GM23338 (cell line): Measurements from ENCODE around the gene DAGLB. TPM values are rescaled to one million over a fixed set of nuclear protein-coding genes. Genes with fewer than 3 reads are reported as not detected.

ENCODE experiments used
- ATAC-seq: fragments of 200-7000 bp; cut with Tn5 transposase; 3 replicates; pipeline ENCODE4 v1.9.1; 2020
- DNase-seq: peaks from one replicate; pipeline ENCODE4 v3.0.0-alpha.2; 2015; ENCODE audit warnings: low spot score
- H2AFZ ChIP-seq: fragments of 200-600 bp; sonication (generic); 2 replicates; pipeline ENCODE4 v1.8.0; 2016; ENCODE audit warnings: antibody characterized with exemption, mild to moderate bottlenecking, moderate library complexity
- H3F3A ChIP-seq: fragments of 200-600 bp; sonication (generic); replicated peaks from 2 replicates; pipeline ENCODE4 v1.8.0; 2017; ENCODE audit warnings: antibody characterized with exemption, mixed run types, low read depth
- H3K27ac ChIP-seq: fragments of 200-600 bp; sonication (generic); 2 replicates; pipeline ENCODE4 v1.6.1; 2016; ENCODE audit warnings: low read depth
- H3K27me3 ChIP-seq: fragments of 200-600 bp; sonication (generic); 2 replicates; pipeline ENCODE4 v1.8.0; 2016; ENCODE audit warnings: mild to moderate bottlenecking, mixed run types, moderate library complexity; ENCODE audit not compliant: insufficient read depth
- H3K36me3 ChIP-seq: fragments of 200-600 bp; sonication (generic); 2 replicates; pipeline ENCODE4 v1.8.0; 2016; ENCODE audit warnings: mild to moderate bottlenecking; ENCODE audit not compliant: insufficient read depth
- H3K4me1 ChIP-seq: fragments of 200-600 bp; sonication (generic); 2 replicates; pipeline ENCODE4 v1.8.0; 2016; ENCODE audit warnings: mild to moderate bottlenecking, moderate library complexity; ENCODE audit not compliant: insufficient read depth
- H3K4me2 ChIP-seq: fragments of 200-600 bp; sonication (generic); 2 replicates; pipeline ENCODE4 v1.7.1; 2017; ENCODE audit warnings: mixed run types
- H3K4me3 ChIP-seq: fragments of 200-600 bp; sonication (generic); 2 replicates; pipeline ENCODE4 v1.6.1; 2016; ENCODE audit warnings: mixed run types
- H3K79me2 ChIP-seq: fragments of 200-600 bp; sonication (generic); replicated peaks from 2 replicates; pipeline ENCODE4 v1.8.0; 2017; ENCODE audit warnings: mild to moderate bottlenecking; ENCODE audit not compliant: insufficient read depth
- H3K9me2 ChIP-seq: fragments of 200-600 bp; sonication (generic); 2 replicates; pipeline ENCODE4 v1.8.0; 2017; ENCODE audit not compliant: insufficient read depth
- H4K20me1 ChIP-seq: fragments of 200-600 bp; sonication (generic); replicated peaks from 2 replicates; pipeline ENCODE4 v1.8.0; 2017; ENCODE audit warnings: mild to moderate bottlenecking; ENCODE audit not compliant: insufficient read depth
- H3K27ac Mint-ChIP-seq: 2 replicates; pipeline ENCODE4 v1.8.0; 2020; ENCODE audit warnings: inconsistent platforms, mild to moderate bottlenecking, moderate library complexity, mixed read lengths
- H3K27me3 Mint-ChIP-seq: 3 replicates; pipeline ENCODE4 v1.8.0; 2022; ENCODE audit warnings: low read depth, mild to moderate bottlenecking, moderate library complexity, mixed read lengths, inconsistent platforms; ENCODE audit not compliant: insufficient read depth, poor library complexity
- H3K36me3 Mint-ChIP-seq: 3 replicates; pipeline ENCODE4 v1.8.0; 2021; ENCODE audit warnings: low read depth, mild to moderate bottlenecking, inconsistent platforms, moderate library complexity, mixed read lengths
- H3K4me1 Mint-ChIP-seq: 3 replicates; pipeline ENCODE4 v1.8.0; 2020; ENCODE audit warnings: mild to moderate bottlenecking, inconsistent platforms, mixed read lengths
- H3K4me3 Mint-ChIP-seq: 3 replicates; pipeline ENCODE4 v1.8.0; 2021; ENCODE audit warnings: moderate library complexity, mild to moderate bottlenecking, inconsistent platforms, mixed read lengths
- H3K9me3 Mint-ChIP-seq: 3 replicates; pipeline ENCODE4 v1.8.0; 2020; ENCODE audit warnings: moderate library complexity, mild to moderate bottlenecking, inconsistent platforms, mixed read lengths
- CTCF ChIP-seq, 2 experiments: fragments of 200-600 bp in 1 of 2; sonication (generic) in 1 of 2; conservative IDR thresholded peaks; 2 replicates each; pipeline versions ENCODE4 v1.5.1 to v1.6.1; 2016 to 2017; ENCODE audit warnings: antibody characterized with exemption in 2 of 2, low read depth in 2 of 2, mild to moderate bottlenecking in 2 of 2, moderate library complexity in 1 of 2
- EZH2 ChIP-seq: fragments of 200-600 bp; sonication (generic); IDR thresholded peaks from one replicate; pipeline ENCODE4 v1.8.0; 2017; ENCODE audit warnings: antibody characterized with exemption, mild to moderate bottlenecking, low read depth; ENCODE audit not compliant: unreplicated experiment
- EZH2phosphoT487 ChIP-seq: fragments of 200-600 bp; sonication (generic); IDR thresholded peaks from one replicate; pipeline ENCODE4 v1.8.1; 2018; ENCODE audit warnings: antibody characterized with exemption; ENCODE audit not compliant: unreplicated experiment
- JUNB ChIP-seq: IDR thresholded peaks from one replicate; pipeline ENCODE4 v1.6.1; 2016; ENCODE audit warnings: antibody characterized with exemption; ENCODE audit not compliant: unreplicated experiment
- POLR2AphosphoS5 ChIP-seq: IDR thresholded peaks from 2 replicates; pipeline ENCODE4 v1.6.1; 2016; ENCODE audit warnings: antibody characterized with exemption, low read depth
- ZNF462 ChIP-seq: fragments of 250-450 bp; sonication (Bioruptor Pico); IDR thresholded peaks from 2 replicates; pipeline ENCODE4 v1.5.0; 2020; ENCODE audit warnings: mild to moderate bottlenecking, moderate library complexity
- polyA plus RNA-seq: library from polyadenylated mRNA; unstranded; fragments of >200 nt; fragmentation: Nextera tagmentation; extraction: Ambion mirVana; gene quantifications from 2 replicates; pipeline ENCODE4 v1.2.1, GENCODE V29; 2016
- total RNA-seq: library from RNA; depleted of rRNA; stranded (reverse); fragments of >200 nt; shearing (Covaris generic); gene quantifications from 2 replicates; pipeline ENCODE4 v1.2.3, GENCODE V29; 2014

DAGLB gene
- total and polyA plus RNA-seq, 2 experiments from 2014 or later = 13.8 to 26.0 TPM

GRCh38 chr7:6435486-6436384 is 12.0 kb downstream of the DAGLB start:
- no peak overlapping the region; the same call in 1 of the 2 replicates for H3K27ac Mint-ChIP-seq
- no peak overlapping the region for H3K4me2 ChIP-seq
- no peak overlapping the region; the same call in 2 of the 3 replicates for H3K4me3 Mint-ChIP-seq
- H3K9me2 ChIP-seq = no peaks in the 10 kb centered on the region
- H3K79me2 ChIP-seq = peaks cover 78% of the 10 kb centered on the region
- H3K4me1 Mint-ChIP-seq = peaks cover 12% of the 10 kb centered on the region; the same call in 2 of the 3 replicates
- peaks cover 24% of the 10 kb centered on the region for H3F3A ChIP-seq
- H3K4me1 ChIP-seq = peaks cover 5% of the 10 kb centered on the region
- no peaks in the 10 kb centered on the region for H3K9me3 Mint-ChIP-seq
- 0 out of 2 replicates have a peak, but pooled peaks cover 10% of the 10 kb centered on the region for H3K36me3 ChIP-seq
- TF ChIP-seq JUNB (no peak), CTCF (conservative IDR thresholded peaks at IDR 0.05; ENCODE audit: low read depth in 2 of 2) (peak; percentile 93 to 99)
- no peak overlapping the region for H3K4me3 ChIP-seq
- peaks cover 18% of the 10 kb centered on the region for H3K27me3 Mint-ChIP-seq
- peak overlapping the region; percentile 55 for H3K27ac ChIP-seq
- ATAC-seq (peak; percentile 90), DNase-seq (peak; percentile 89)
- H3K36me3 Mint-ChIP-seq = peaks cover 48% of the 10 kb centered on the region
- H3K27me3 ChIP-seq = no peaks in the 10 kb centered on the region
- peaks cover 38% of the 10 kb centered on the region for H4K20me1 ChIP-seq
- no peak overlapping the region for H2AFZ ChIP-seq

- no peak for DNase-seq
- Mint-ChIP-seq H3K9me3 (no peaks in the 10 kb centered on the region), H3K27ac (no peak overlapping the region), H3K27me3 (peaks cover 15% of the 10 kb centered on the region), H3K36me3 (peaks cover 49% of the 10 kb centered on the region), H3K4me1 (peaks cover 2% of the 10 kb centered on the region; the same call in 1 of the 3 replicates), H3K4me3 (no peak overlapping the region)
- Histone ChIP-seq H3K9me2 (no peaks in the 10 kb centered on the region), H3K79me2 (peaks cover 67% of the 10 kb centered on the region), H3F3A (peaks cover 24% of the 10 kb centered on the region), H3K27me3 (no peaks in the 10 kb centered on the region), H3K4me1 (peaks cover 5% of the 10 kb centered on the region; the same call in 1 of the 2 replicates), H3K36me3 (peaks cover 12% of the 10 kb centered on the region; the same call in 1 of the 2 replicates), H3K4me2 (no peak overlapping the region), H3K4me3 (no peak overlapping the region), H3K27ac (no peak overlapping the region), H2AFZ (no peak overlapping the region), H4K20me1 (peaks cover 33% of the 10 kb centered on the region)
- no peak for ATAC-seq
- TF ChIP-seq POLR2AphosphoS5 (no peak), JUNB (no peak), EZH2 (no peak), EZH2phosphoT487 (no peak), ZNF462 (CRISPR knock-in tag) (no peak)
Measured at GRCh38 chr7:6433784-6434615, 13.8 kb downstream of the DAGLB start.
